Measurements from ENCODE around the gene IL17RD. TPM values are rescaled to one million over a fixed set of nuclear protein-coding genes. Genes with fewer than 3 reads are reported as not detected.

Gene IL17RD
- total and polyA plus RNA-seq, 10 of the 15 experiments (the other 5 are each of a cell fraction or from before 2014, with no cell fraction given): 0.01 to 0.08 (median 0.04) TPM; not detected in 3

DNA sequence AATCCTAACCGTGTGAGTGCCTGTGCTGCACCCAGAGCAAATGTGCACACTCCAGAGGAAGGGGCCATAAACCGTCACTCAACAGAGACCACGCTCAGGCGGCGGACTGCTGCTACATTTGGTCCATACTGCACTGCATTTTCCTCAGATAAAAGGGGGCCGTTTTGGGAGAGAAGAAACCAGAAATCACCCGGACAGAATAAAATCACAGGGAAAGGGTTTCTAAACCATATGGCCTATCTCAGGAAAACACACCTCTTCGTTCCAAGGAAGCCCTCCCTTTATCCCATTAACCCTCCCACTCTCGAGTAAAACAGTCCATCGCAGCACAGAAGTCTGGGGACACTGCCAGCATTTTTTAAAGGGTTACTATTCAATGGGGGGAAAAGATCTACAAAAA, 7.6 kb downstream of the IL17RD start:
- 55% methylated on average over 10 of the region's 10 CpGs for WGBS (ENCODE audit: insufficient coverage, insufficient replicate concordance, low lambda C conversion rate, missing lambda C conversion rate)
- H3K36me3 ChIP-seq (ENCODE audit: control insufficient read depth in 2 of 2, insufficient read depth in 2 of 2, low read length in 1 of 2): no peaks in the 10 kb centered on the region
- peaks cover under 1 to 6% of the 10 kb centered on the region in 2 experiments; a peak in 3 of 4 replicates for H3K27me3 ChIP-seq (replicated peaks in 1 of 2; ENCODE audit: control insufficient read depth in 2 of 2, insufficient read depth in 2 of 2, low read length in 1 of 2)
- intact Hi-C loops (cut with micrococcal nuclease; ENCODE audit: unreplicated experiment) (no loop called here), in situ Hi-C loops (cut with MboI) (no loop called here)
- no peak for TF ChIP-seq TAF1 (IDR thresholded peaks at IDR 0.05; ENCODE audit: borderline replicate concordance, low read depth, low read length)
- no peak for TF ChIP-seq NFYB (IDR thresholded peaks at IDR 0.05; ENCODE audit: insufficient read depth, low read depth, low read length)
- no peak for TF ChIP-seq BCL11A (IDR thresholded peaks at IDR 0.05; ENCODE audit: low read depth, low read length)
- TF ChIP-seq ZZZ3 (IDR thresholded peaks at IDR 0.05; ENCODE audit: control insufficient read depth, insufficient read length, low read depth): no peak
- no peak for TF ChIP-seq CBX5 (IDR thresholded peaks at IDR 0.05; ENCODE audit: low read depth)
- no peak for TF ChIP-seq TCF7 (IDR thresholded peaks at IDR 0.05; ENCODE audit: borderline replicate concordance)
- TF ChIP-seq, protein P1, sequence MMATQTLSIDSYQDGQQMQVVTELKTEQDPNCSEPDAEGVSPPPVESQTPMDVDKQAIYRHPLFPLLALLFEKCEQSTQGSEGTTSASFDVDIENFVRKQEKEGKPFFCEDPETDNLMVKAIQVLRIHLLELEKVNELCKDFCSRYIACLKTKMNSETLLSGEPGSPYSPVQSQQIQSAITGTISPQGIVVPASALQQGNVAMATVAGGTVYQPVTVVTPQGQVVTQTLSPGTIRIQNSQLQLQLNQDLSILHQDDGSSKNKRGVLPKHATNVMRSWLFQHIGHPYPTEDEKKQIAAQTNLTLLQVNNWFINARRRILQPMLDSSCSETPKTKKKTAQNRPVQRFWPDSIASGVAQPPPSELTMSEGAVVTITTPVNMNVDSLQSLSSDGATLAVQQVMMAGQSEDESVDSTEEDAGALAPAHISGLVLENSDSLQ (IDR thresholded peaks at IDR 0.05): no peak
- ChIA-PET CTCF (no interaction called here), RAD21 (ENCODE audit: unreplicated experiment) (no interaction called here), POLR2A (interaction anchor here (0.6 kb wide), 1 partner anchor 136 kb away, joined by 3 read pairs; no protein-coding TSS in a partner anchor), SMC1A (ENCODE audit: uncharacterized antibody, unreplicated experiment) (interaction anchor here (0.8 to 1.5 kb wide), 2 partner anchors 13 to 64 kb away, joined by 3 read pairs; no protein-coding TSS in a partner anchor)
- no TSS peak for BruUV-seq (replicated peaks)
- no peak for ATAC-seq
- no peaks in the 10 kb centered on the region for H3K79me2 ChIP-seq (ENCODE audit: control insufficient read depth, insufficient read depth, low read length)
- no peak overlapping the region for H3K9ac ChIP-seq (ENCODE audit: control insufficient read depth, insufficient read depth, low read length)
- H4K20me1 ChIP-seq (ENCODE audit: control insufficient read depth, insufficient read depth): no peaks in the 10 kb centered on the region
- no peaks in the 10 kb centered on the region for H3K9me3 ChIP-seq (replicated peaks; ENCODE audit: control insufficient read depth, insufficient read depth, low read length)
- no peak overlapping the region for H3K4me2 ChIP-seq (ENCODE audit: control insufficient read depth, insufficient read depth)
- FAIRE-seq: no peak
- no peak overlapping the region for H3K4me3 ChIP-seq
- no peaks in the 10 kb centered on the region for H3K4me1 ChIP-seq (ENCODE audit: control insufficient read depth, insufficient read depth, low read length)
- H2AFZ ChIP-seq (ENCODE audit: control insufficient read depth, low read depth, low read length): no peak overlapping the region
- DNase-seq (ENCODE audit: low read depth, low spot score): no peak
- no peak overlapping the region for H3K27ac ChIP-seq (ENCODE audit: control insufficient read depth, insufficient read depth)

DNA sequence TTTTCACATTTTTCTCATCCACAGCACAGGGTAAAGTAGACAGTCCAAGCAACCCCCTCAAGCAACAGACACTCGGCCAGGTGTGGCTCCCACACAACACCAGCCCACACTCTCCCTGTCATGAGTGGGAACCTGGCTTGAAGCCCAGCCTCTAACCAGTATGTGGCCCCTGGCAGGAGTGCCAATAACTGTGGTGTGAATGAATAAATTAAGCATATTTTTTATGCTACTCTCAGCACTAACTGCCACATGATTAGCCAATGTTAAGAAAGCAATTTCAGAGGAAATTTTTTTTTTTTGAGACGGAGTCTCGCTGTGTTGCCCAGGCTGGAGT, 9.9 kb downstream of the IL17RD start:
- ATAC-seq: no peak
- no TSS peak for BruUV-seq (replicated peaks)
- WGBS (ENCODE audit: insufficient coverage, insufficient replicate concordance, low lambda C conversion rate, missing lambda C conversion rate): 57% methylated on average over 3 of the region's 3 CpGs
- Histone ChIP-seq H4K20me1 (ENCODE audit: control insufficient read depth, insufficient read depth) (no peaks in the 10 kb centered on the region), H3K79me2 (ENCODE audit: control insufficient read depth, insufficient read depth, low read length) (no peaks in the 10 kb centered on the region), H3K4me3 (no peak overlapping the region), H3K9ac (ENCODE audit: control insufficient read depth, insufficient read depth, low read length) (no peak overlapping the region), H3K27me3 (replicated peaks in 1 of 2; ENCODE audit: control insufficient read depth in 2 of 2, insufficient read depth in 2 of 2, low read length in 1 of 2) (peaks cover 0 to 2% of the 10 kb centered on the region in 2 experiments; a peak in 3 of 4 replicates), H3K27ac (ENCODE audit: control insufficient read depth, insufficient read depth) (no peak overlapping the region), H3K4me1 (ENCODE audit: control insufficient read depth, insufficient read depth, low read length) (no peaks in the 10 kb centered on the region), H2AFZ (ENCODE audit: control insufficient read depth, low read depth, low read length) (no peak overlapping the region), H3K36me3 (ENCODE audit: control insufficient read depth in 2 of 2, insufficient read depth in 2 of 2, low read length in 1 of 2) (no peaks in the 10 kb centered on the region), H3K4me2 (ENCODE audit: control insufficient read depth, insufficient read depth) (no peak overlapping the region), H3K9me3 (replicated peaks; ENCODE audit: control insufficient read depth, insufficient read depth, low read length) (no peaks in the 10 kb centered on the region)
- ChIA-PET CTCF (interaction anchor here (1.5 kb wide), 1 partner anchor 10 kb away, joined by 3 read pairs; no protein-coding TSS in a partner anchor), RAD21 (ENCODE audit: unreplicated experiment) (interaction anchor here (1.1 kb wide), 1 partner anchor 14 kb away, joined by 3 read pairs; no protein-coding TSS in a partner anchor), SMC1A (ENCODE audit: uncharacterized antibody, unreplicated experiment) (no interaction called here), POLR2A (no interaction called here)
- in situ Hi-C loops (cut with MboI) (no loop called here), intact Hi-C loops (cut with micrococcal nuclease; ENCODE audit: unreplicated experiment) (no loop called here)
- no peak for DNase-seq (ENCODE audit: low read depth, low spot score)
- TF ChIP-seq, protein P2, sequence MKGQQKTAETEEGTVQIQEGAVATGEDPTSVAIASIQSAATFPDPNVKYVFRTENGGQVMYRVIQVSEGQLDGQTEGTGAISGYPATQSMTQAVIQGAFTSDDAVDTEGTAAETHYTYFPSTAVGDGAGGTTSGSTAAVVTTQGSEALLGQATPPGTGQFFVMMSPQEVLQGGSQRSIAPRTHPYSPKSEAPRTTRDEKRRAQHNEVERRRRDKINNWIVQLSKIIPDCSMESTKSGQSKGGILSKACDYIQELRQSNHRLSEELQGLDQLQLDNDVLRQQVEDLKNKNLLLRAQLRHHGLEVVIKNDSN (IDR thresholded peaks at IDR 0.05; ENCODE audit: borderline replicate concordance, extremely low read length, insufficient read depth, low read depth, low read length): no peak
- TF ChIP-seq, protein P3, sequence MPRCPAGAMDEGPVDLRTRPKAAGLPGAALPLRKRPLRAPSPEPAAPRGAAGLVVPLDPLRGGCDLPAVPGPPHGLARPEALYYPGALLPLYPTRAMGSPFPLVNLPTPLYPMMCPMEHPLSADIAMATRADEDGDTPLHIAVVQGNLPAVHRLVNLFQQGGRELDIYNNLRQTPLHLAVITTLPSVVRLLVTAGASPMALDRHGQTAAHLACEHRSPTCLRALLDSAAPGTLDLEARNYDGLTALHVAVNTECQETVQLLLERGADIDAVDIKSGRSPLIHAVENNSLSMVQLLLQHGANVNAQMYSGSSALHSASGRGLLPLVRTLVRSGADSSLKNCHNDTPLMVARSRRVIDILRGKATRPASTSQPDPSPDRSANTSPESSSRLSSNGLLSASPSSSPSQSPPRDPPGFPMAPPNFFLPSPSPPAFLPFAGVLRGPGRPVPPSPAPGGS (IDR thresholded peaks at IDR 0.05; ENCODE audit: borderline replicate concordance, insufficient read depth, low read depth, low read length, poor library complexity, severe bottlenecking): no peak
- TF ChIP-seq, protein P4, sequence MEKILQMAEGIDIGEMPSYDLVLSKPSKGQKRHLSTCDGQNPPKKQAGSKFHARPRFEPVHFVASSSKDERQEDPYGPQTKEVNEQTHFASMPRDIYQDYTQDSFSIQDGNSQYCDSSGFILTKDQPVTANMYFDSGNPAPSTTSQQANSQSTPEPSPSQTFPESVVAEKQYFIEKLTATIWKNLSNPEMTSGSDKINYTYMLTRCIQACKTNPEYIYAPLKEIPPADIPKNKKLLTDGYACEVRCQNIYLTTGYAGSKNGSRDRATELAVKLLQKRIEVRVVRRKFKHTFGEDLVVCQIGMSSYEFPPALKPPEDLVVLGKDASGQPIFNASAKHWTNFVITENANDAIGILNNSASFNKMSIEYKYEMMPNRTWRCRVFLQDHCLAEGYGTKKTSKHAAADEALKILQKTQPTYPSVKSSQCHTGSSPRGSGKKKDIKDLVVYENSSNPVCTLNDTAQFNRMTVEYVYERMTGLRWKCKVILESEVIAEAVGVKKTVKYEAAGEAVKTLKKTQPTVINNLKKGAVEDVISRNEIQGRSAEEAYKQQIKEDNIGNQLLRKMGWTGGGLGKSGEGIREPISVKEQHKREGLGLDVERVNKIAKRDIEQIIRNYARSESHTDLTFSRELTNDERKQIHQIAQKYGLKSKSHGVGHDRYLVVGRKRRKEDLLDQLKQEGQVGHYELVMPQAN (conservative IDR thresholded peaks at IDR 0.05): no peak
- TF ChIP-seq KDM1A (IDR thresholded peaks at IDR 0.05; ENCODE audit: borderline replicate concordance): no peak
- TF ChIP-seq IRF4 (IDR thresholded peaks at IDR 0.05; ENCODE audit: low read depth, low read length): no peak
- FAIRE-seq: no peak

All from GM12878 (cell line).